ENCODE measurements around the gene PITPNC1. TPM values are rescaled to one million over a fixed set of nuclear protein-coding genes. Genes with fewer than 3 reads are reported as not detected.

PITPNC1 gene
- total RNA-seq, 4 donors from 2014 or later, result 14.1 to 35.5 (median 31.8) TPM

- H3K36me3 ChIP-seq, result peaks cover 0 to 8% (median 0%) of the 10 kb centered on the region in 4 donors
- TF ChIP-seq EP300 (IDR thresholded peaks at IDR 0.05) (no peak), CTCF (IDR thresholded peaks at IDR 0.05) (peak in 1 of 3 experiments; percentile 29)
- H3K4me1 ChIP-seq, result peaks cover 6 to 16% (median 12%) of the 10 kb centered on the region in 4 donors
- DNase-seq (ENCODE audit: extremely low spot score), result no peak
- no peaks in the 10 kb centered on the region for H3K27me3 ChIP-seq
- no peaks in the 10 kb centered on the region for H3K9me3 ChIP-seq
- peak overlapping the region in 1 of 4 donors; percentile 14 for H3K27ac ChIP-seq (replicated peaks in 1 of 4)
- no peak overlapping the region for H3K4me3 ChIP-seq
- intact Hi-C loops (cut with DNase I), result no loop called here
- WGBS, result 89% methylated on average over 10 of the region's 10 CpGs
Observed at GRCh38 chr17:67559381-67559966, 182.4 kb downstream of the PITPNC1 start.

- Histone ChIP-seq H3K36me3 (peaks cover 0 to 3% (median 0%) of the 10 kb centered on the region in 4 donors), H3K27me3 (no peaks in the 10 kb centered on the region), H3K9me3 (no peaks in the 10 kb centered on the region), H3K27ac (replicated peaks in 1 of 4) (no peak overlapping the region), H3K4me1 (peaks cover 6 to 16% (median 12%) of the 10 kb centered on the region in 4 donors), H3K4me3 (no peak overlapping the region)
- DNase-seq (ENCODE audit: extremely low spot score), result no peak
- intact Hi-C loops (cut with DNase I), result no loop called here
- WGBS, result 83% methylated on average over 10 of the region's 10 CpGs
- no peak for TF ChIP-seq POLR2AphosphoS5 (IDR thresholded peaks at IDR 0.05)
Observed at GRCh38 chr17:67562005-67562404, 184.9 kb downstream of the PITPNC1 start.

GRCh38 chr17:67563692-67564228, 186.7 kb downstream of the PITPNC1 start:
- intact Hi-C loops (cut with DNase I), result no loop called here
- DNase-seq (ENCODE audit: extremely low spot score), result no peak
- Histone ChIP-seq H3K4me3 (no peak overlapping the region), H3K36me3 (peaks cover 0 to 3% (median 0%) of the 10 kb centered on the region in 4 donors), H3K9me3 (no peaks in the 10 kb centered on the region), H3K27me3 (no peaks in the 10 kb centered on the region), H3K4me1 (peaks cover 4 to 7% (median 5%) of the 10 kb centered on the region in 4 donors), H3K27ac (replicated peaks in 1 of 4) (no peak overlapping the region)
- TF ChIP-seq CTCF (IDR thresholded peaks at IDR 0.05), result no peak
- TF ChIP-seq EP300 (IDR thresholded peaks at IDR 0.05), result no peak
- no peak for TF ChIP-seq POLR2A (IDR thresholded peaks at IDR 0.05; ENCODE audit: low read depth)
- no peak for TF ChIP-seq POLR2AphosphoS5 (IDR thresholded peaks at IDR 0.05)

GRCh38 chr17:67565068-67565467, 188.0 kb downstream of the PITPNC1 start:
- H3K36me3 ChIP-seq, result peaks cover 0 to 6% (median 2%) of the 10 kb centered on the region in 4 donors
- TF ChIP-seq POLR2A (IDR thresholded peaks at IDR 0.05; ENCODE audit: low read depth), result no peak
- no peak for TF ChIP-seq POLR2AphosphoS5 (IDR thresholded peaks at IDR 0.05)
- TF ChIP-seq EP300 (IDR thresholded peaks at IDR 0.05), result no peak
- TF ChIP-seq CTCF (IDR thresholded peaks at IDR 0.05), result no peak
- no peaks in the 10 kb centered on the region for H3K4me1 ChIP-seq
- no peak for DNase-seq (ENCODE audit: extremely low spot score)
- H3K27me3 ChIP-seq, result no peaks in the 10 kb centered on the region
- H3K9me3 ChIP-seq, result no peaks in the 10 kb centered on the region
- H3K27ac ChIP-seq (replicated peaks in 1 of 4), result no peak overlapping the region
- H3K4me3 ChIP-seq, result no peak overlapping the region
- intact Hi-C loops (cut with DNase I), result no loop called here
- 93% methylated on average over 2 of the region's 2 CpGs for WGBS

GRCh38 chr17:67566656-67567055, 189.6 kb downstream of the PITPNC1 start:
- intact Hi-C loops (cut with DNase I), result no loop called here
- no peaks in the 10 kb centered on the region for H3K9me3 ChIP-seq
- no peak for DNase-seq (ENCODE audit: extremely low spot score)
- TF ChIP-seq POLR2AphosphoS5 (IDR thresholded peaks at IDR 0.05) (no peak), CTCF (IDR thresholded peaks at IDR 0.05) (no peak), EP300 (IDR thresholded peaks at IDR 0.05) (no peak), POLR2A (IDR thresholded peaks at IDR 0.05; ENCODE audit: low read depth) (no peak)
- 98% methylated on average over 3 of the region's 3 CpGs for WGBS
- H3K4me3 ChIP-seq, result no peak overlapping the region
- H3K27me3 ChIP-seq, result no peaks in the 10 kb centered on the region
- H3K36me3 ChIP-seq, result peaks cover 0 to 11% (median 5%) of the 10 kb centered on the region in 4 donors
- H3K27ac ChIP-seq (replicated peaks in 1 of 4), result no peak overlapping the region
- H3K4me1 ChIP-seq, result no peaks in the 10 kb centered on the region

Data from esophagus muscularis mucosa (tissue), 4 donors.